ENCODE data around the gene ACSS1.

The ACSS1 gene

DNA sequence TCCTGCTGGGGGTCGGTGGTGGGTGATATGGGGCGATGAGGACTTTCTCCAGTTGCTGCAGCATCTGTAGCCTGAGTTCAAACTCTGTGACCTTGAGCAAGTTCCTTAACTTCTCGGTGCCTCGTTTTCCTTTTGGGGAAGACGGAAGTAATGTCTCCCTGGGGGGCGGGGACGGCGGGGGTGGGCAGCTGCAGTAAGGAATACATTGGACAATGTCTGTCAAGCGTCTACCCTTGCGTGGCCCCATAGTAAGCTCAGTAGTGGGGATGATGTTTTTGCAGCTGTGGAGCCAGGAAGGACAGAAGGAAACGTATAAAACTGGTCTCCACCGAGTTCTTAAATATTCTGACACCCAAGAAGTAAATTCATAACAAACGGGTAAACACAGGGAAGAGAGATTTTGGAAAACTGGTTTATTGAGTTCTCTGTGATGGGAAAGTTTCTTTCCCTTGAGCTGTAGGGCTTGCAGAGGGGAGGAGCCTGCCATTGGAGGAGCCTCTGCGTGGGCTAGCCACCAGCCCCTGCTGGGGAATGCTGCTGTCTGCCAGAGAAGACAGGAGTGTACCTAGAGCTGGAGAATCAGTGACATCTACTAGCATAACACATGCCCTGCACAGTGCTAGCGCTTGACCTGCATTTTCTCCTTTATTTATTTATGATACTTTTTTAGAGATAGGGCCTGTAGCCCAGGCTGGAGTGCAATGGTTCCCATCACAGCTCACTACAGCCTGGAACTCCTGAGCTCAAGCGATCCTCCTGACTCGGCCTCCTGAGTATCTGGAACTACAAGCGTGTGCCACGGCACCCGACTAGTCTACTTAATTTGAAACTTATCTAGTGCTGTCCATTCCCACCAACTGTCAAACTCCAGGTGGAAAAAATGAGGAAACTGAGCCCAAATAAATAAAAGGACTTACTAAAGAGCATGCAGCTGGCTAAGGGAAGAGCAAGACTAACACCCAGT, 1.2 kb upstream of the ACSS1 start:
- no peak for DNase-seq

DNA sequence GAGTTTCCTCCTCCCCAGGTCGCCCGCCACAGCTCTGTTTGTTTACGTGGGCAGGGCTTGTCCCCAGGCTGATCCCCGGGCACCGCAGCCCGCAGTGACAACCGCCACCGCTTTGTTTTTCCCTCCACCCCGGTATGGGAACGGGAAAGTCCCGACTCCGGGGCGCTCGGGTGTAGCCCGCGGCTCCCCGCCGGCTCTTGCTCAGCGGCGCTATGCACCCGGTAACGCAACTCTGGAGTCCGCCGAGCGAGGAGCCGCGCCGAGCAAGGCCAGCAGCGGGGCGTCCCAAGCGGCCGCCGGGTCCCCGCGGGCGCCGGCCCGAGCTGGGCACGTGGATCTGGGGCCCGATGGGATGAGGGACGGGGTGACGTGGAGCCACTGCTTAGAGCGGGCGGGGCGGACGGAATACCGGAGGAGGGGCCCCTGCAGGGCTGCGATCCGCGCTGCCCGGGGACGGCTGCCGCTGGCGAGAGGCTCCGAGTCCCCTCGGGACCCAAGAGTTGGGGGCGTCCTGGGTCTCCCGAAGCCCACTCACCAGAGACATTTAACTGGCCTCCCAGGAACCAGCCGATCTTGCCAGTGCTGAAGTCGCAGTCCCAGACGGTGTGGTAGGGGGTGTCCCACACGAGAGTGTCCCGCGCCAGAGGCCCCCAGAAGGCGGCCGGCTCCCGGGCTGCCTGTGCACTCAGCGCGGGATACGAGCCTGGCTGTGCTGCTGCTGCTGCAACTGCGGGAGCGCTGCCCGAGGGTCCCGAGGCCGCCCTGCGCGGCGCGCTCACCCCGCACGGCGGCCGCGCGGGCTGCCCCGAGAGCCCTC, 497 bp downstream of the ACSS1 start:
- peak; percentile 68 for DNase-seq

DNA sequence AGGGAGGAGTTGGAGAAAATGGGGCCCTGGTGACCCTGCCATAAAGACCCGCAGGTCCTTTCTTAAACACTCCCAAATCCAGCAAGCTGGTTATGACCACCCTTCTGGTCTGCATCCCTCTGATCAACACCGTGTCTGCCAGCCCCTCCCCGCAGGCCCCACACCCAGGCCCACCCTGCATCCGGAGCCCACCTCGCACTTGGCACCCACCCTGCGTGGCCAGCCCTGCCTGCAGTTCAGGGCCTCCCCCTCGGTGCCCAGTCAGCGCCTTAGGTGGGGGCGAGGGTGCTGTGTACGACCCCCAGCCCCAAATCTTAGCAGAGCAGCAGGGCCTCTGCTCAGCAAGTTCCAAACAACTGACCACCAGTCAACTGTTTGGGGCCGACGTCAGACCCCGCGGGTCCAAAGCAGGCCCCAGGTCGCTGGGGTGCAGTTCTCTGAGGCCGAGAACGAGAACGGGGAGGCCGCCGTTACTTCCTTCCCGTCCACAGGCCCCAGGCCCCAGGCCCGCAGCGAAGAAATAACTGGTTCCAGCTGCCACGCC, 1.2 kb downstream of the ACSS1 start:
- no peak for DNase-seq

DNA sequence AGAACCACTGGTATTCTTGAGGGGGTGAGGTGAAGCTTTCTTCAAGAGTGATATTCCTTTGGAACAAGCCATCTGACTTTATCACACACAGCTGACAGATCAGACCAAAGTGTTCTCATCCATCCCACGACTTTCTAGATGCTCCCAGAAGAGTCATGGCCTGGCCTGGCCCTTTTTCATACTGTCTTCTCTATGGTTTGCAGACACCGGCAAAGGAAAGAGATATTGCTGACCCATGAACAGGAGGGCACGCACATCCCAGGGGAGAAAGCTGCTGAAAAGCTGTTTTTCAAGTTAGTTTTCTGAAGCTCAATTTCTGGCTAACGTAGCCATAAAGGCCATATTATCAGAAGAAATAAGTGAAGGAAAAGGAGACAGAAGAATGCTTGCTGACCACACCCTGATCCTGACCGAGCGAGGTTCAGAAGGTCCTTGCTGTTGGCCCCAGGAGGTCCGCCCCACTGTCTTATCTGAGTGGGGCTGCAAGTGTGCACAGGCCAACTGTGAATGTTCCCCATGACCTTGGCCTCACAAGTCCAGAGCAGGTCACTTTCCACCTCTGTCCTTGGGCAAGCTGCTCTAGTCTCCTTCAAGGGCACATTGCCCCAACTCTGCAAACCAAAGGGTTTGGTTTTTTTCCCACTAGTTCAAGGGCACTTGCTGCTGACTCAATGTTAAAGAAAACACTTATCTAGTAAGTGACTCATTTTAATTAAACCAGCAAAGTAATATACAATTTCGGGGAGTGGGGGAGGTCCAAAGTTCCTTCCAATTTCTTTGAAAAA, 2.0 kb downstream of the ACSS1 start:
- DNase-seq = no peak

DNA sequence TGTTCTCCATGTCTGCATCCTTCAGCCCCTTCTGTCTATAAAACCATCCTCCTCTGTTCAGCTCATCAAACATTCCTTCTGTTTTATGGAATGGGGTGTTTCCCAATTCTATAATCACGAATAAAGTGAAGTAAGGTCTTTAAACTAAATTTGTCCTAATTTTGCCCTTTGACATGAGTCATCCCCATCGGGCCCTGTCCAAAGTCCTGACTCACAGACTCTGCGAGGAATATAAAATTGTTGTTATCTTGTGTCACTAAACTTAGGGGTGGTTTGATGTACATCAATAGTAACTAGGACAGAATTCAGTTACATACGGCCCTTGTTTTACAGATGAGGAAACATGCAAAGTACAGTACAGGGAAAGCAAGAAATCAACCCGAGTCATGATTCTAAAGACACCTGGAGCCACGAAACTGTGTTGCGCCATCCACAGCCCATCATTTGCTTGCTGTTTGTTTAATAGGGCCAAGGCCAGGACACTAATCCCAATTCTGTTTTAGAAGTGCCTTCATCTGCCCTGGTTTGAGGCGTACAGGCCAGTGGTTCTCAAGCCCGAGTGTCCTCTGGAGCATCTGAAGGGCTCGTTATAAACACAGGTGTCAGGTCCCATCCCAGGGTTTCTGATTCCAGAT, 2.8 kb downstream of the ACSS1 start:
- DNase-seq = no peak

DNA sequence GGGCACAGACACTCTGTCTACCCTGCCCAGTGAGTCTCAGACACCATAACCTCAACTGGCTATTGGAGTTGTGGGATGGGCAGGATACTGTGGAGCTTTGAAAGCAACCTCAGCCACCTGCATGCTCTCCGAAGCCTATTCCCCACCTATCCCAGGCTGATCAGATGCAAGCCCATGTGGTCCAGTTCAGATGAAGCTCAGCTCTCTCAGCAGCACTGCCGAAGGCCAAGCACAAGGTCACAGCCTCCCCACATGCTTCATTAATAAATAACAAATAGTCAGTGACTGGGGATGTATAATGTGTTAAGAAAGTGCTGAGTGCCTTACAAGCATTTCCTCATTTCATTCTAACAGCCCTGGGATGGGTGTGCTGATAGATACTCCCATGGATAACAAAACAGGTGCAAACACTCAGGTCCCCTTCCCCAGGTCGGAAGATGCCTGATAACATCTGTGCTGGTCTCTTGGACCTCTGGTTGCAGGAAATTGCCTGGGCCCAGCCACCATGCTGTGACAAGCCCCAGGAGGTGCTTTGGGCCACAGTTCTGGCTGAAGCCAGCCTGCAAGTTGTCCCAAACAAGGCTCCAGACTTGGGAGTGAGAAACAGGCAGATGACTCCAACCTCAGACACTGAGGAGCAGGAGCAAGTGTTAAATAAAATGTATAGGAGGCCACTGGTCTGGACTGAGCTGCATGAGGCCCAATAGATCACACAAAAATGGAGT, 3.7 kb downstream of the ACSS1 start:
- DNase-seq = no peak

DNA sequence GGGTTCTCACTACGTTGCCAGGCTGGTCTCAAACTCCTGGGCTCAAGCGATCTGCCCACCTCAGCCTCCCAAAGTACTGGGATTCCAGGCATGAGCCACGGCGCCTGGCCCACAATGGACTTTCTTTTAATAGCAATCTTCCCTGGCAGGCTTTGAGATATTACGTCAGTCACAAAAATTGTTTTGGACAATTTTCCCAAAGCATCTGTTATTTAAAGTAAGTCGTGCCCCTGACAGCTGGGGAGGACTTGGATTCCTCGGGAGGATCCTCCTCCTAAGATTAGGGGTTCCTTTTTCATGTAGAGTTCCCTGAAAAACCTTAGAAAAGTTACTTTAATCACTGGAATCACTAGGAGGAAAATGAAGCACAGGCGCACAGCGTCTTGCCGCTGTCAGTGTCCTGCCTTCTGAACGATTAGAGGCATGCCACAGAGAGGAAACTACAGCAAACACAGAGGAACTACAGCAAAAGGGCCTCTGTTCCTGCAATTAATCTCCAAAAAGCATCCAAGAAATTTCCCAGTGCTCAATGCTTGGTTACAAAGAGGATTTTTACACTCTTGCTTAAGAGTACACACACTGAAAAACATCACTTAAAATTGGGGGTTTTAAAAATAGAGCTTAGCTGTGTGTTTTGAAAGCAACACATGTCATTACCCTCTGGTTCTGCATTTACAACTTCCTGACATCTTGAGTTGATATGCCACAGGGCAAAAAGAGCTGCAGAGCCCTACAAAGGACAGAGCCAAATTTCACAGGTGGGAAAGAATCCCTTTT, 4.5 kb downstream of the ACSS1 start:
- DNase-seq = no peak

DNA sequence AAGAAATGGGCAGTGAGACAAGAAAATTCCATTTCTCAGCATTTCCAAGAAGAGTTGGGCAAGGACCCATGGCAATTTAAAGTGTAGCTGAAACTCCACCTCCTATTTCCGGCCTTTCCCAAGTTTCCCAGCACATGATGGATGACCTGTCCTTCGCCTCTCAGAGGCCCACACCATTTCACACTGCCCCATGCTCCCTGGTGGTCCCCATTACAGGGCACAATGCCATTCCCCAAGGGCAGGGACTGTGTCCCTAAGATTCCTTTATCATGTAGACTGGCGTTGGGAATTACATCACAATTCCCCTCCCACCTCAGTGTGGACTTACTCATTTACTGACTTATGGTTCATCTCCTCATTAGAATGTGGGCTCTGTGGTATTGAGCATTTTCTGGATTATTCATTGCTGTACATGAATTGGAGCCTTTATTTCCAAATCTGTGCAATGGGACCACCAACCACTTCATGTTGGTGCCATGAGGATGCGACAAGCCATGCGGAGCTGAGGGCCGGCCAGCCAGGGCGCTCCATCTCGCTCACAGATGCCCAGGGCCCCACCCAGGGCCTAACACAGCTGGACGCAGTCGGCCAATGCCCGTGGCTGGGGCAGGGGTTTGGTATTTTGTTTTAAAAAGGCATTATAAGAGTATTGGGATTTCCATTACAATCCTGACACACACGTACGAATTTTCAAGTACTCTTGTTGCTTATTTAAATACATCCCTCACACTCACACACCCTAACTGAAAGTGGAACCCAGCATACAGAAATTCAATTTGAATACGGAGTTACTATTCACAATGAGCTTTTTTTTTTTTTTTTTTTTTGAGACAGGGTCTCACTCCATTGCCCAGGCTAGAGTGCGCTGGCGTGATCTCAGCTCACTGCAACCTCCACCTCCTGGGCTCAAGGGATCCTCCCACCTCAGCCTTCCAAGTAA, 5.4 kb downstream of the ACSS1 start:
- DNase-seq = no peak

DNA sequence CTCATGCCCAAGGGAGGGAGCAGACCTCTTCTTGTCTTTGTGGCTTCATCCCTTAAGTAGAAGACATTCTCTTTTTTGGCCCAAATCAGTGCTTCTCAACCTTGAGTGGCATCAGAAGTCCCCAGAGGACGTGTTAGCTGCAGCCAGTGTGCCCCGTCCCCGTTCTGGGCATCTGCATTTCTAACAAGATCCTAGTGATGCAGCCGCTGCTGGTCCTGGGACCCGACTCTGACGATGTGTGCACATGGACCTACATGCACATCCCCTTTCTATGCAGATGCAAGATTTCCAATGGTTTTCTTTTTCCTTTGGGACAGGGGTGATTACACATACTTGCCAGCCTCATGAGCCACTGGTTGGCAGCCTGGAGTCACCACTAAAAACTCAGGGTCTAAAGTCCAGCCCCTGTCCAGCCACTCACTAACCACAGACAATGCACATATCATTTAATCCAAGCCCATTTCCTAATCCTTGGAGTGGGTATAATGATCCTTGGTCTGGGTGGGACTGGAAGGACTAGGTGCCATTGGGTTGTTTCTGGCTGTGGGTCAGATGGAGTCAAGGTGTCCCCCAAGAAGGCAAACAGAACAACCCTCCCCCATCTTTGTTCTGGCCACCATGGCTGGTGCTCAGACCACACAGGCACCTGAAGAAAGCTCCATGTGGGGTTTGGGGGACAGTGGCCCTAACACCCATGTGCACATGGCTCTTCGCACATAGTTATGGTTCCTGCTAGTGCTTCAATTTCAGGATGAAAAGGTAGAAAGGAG, 6.4 kb downstream of the ACSS1 start:
- DNase-seq = no peak

DNA sequence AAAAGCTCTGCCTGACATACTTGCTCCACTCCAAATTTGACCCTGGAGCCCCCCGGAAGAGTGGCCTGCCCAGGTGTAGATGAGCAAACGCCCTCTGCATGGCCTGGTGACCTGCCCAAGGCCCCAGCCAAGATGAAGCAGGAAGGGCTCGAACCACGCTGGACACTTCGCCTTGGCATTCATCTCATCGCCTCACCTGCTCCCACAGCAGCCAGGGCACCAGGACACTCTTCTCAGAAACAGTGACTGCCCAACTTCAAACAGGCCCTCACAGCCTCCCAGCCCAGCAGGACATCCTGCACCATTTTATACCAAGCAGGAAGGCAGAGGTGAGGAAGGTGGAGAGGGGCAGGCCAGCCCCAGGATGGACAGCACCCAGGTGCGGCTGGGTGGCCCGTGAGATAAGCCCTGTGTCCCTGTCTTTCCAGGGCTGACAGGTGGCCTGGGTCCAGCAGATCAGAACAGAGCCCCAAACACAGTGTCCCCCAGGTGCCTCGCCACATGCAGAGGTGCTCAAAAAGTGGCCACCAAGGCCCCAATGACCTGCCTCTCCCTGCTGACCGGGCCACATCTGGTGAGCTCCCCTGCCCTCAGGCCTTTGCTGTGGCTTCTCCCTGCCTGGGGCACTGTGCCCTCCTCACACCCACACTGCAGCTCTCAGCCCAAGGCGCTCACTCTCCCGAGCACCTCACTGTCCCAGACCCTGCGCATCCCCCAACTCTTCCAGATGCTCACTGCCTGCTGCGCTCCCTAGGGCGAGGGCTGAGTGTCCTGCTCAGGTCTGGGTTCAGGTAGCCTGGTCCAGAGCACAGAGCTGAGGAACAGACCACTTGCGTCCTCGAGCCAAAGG, 7.2 kb downstream of the ACSS1 start:
- DNase-seq = no peak

DNA sequence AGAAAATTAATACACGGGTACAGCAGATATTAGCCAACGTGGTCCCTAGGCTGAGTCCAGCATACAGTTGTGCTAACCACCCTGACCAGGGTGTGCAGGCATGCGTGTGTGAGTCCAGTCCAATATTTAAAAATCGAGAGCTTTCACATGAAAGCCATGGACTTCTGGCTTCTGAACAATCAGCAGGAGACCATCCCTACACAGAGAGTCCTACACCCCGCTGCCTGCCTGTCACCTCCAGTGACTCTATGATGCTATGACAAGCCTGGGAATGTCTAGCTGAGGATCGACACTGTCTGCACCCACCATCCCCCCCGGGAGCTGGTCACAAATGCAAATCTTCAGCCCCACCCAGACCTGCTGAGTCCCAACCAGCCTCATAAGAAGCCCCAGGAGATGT, 7.9 kb downstream of the ACSS1 start:
- no peak for DNase-seq

DNA sequence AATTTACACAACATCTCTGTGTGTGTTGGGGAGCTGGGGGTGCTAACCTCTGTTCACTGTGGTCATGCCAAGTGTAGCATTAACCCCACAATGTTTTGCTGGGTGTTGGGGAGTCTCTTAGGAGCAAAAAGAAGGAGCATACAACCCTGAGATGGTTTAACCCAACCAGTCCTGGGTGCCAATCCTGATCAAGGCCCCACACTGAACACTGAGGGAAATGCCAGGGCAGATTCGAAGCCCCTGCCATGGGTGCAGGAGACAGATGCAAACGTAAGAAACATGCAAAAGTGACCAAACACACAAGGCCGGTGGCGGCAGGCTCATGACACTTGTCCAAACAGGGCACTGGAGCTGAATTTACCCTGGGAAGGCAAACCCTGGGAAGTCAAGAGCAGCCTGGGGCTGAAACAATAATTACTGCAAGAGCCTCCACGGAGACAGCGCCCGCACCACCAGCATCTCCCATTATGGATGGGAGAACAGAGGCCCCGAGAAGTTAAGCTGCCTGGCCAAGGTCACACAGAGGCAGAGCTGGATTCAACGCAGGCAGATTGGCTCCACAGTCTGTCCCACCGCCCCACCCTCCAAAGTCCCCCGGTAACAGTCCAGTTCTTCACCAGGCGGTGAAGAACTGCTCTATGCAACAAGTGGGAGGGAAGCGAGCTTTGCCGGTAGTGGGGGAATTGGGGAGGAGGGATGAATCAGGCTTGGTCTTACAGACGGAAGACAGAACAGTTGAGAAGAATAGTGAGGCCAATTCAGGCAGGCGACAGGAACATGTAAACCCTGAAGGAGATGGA, 8.5 kb downstream of the ACSS1 start:
- no peak for DNase-seq

DNA sequence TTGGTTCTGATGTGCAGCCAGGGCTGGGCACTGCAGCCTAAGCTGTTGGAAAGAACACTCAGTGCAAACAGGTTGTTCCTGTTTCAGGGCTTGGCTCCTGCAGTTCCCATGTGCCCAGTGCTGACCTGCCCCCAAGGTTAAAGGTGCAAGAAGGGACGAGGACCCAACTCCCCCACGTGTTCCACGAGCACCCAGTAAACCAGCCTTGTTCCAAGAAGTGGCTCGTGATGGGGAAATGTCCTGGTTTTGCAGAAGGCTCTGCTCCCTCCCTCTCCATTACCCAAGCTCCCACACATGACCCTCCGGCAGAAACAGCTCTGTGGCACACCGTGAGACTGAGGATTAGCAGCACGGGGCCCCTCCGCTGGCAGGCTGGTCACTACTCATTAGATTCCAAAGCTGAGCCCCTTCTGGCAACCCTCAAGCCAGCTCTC, 9.4 kb downstream of the ACSS1 start:
- DNase-seq = no peak

DNA sequence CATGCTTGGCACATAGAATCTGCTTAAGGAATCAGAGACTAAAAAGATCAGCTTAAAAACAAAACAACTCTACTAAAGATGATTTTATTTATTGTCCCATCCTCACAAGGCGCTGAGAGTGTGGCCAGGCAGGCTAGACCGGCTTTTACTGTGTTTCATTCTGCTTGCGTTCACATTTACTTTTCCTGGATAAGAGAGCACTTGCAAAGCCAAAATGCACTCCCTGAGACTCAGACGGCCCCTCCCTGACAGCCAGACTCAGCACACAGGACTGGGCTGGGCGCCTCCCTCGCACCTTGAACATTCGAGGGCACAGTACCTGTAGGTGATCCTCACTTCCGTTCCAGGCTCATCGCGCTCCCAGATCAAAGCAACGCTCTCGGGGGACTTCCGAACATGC, 10.2 kb downstream of the ACSS1 start:
- DNase-seq = no peak

DNA sequence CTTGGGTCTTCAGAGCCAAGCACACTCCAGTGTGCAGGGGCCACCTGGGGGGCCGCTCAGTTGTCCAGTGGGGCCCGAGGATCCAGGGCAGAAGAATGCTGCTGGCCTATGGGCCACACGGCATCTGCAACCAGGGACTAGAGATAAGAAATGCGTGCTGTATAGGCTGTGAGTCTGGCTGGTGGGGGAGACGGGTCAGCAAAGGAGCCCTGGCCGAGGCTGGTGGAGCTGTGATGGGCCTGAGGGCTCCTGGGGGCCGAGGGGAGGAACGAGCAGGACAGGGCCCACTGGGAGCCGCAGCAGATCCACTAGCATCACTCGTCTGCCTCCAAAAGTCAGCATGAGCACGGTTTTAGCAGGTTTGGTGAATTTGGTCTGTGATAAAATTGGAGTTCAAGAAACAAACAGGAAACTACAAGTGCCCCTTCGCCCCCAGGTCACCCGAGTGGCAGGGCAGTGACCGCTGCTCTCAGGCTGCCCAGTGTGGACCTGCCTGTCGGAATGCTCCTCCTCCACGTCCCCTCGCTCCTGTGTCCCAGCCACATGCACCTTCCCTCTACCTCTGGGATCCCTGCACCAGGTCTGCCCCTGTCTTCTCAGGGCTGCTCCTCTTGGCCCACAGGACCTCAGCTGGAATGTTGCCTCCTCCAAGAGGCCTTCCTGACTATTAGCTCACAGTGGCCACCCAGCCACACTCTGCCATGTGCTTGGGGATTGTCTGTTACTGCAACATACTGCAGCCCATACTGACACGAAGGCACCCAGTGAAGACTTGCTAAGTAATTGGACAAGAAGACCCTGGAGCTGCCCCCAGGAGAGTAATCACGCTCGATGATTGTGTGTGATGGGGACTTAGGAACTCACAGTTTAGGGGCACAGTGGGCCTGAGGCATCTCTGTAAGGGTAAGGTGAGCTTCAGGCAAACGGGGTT, 10.9 kb downstream of the ACSS1 start:
- DNase-seq = no peak

DNA sequence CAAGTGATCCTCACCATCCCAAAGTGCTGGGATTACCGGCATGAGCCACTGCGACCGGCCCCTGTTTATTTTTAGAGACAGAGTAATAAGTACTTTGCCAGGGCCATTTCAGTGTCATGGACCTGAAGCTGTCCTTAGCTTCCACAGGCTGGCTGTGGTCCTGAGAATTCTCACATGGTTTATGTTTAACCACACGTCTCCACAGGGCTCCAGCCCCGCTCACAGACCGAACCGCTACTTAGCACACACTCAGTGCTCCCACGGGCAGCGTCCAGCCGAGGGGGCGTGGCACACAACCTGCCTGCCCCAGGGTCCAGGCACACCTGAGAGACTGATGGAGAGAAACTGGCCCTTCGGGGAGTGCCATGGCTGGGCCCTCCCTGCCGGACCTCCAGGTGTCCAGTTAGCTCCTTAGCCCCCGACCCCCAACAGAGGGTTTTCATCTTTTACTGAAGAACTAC, 11.7 kb downstream of the ACSS1 start:
- DNase-seq = no peak
